ENCODE measurements around the gene RTKN2. TPM values are rescaled to one million over a fixed set of nuclear protein-coding genes. Genes with fewer than 3 reads are reported as not detected.

RTKN2 gene
- total RNA-seq, 2 donors from 2014 or later, result 11.5 to 19.1 TPM

GRCh38 chr10:62231805-62232204, 36.8 kb downstream of the RTKN2 start:
- WGBS, 2 experiments (ENCODE audit: insufficient coverage in 1 of 2, insufficient read length in 1 of 2), result 94 to 100% methylated on average over 1 to 4 of the region's 4 CpGs

GRCh38 chr10:62231371-62231770, 37.3 kb downstream of the RTKN2 start:
- H3K36me3 Mint-ChIP-seq (ENCODE audit: low read depth), result no peaks in the 10 kb centered on the region

More at GRCh38 chr10:62231805-62232204, 36.8 kb downstream of the RTKN2 start:
- Histone ChIP-seq H3K27ac (ENCODE audit: low read depth, low read length) (no peak overlapping the region), H3K4me3 (ENCODE audit: low read length) (no peak overlapping the region), H3K9ac (ENCODE audit: extremely low read depth, low read length, poor library complexity, severe bottlenecking) (no peak overlapping the region), H3K9me3 (ENCODE audit: control insufficient read depth, low read length) (no peaks in the 10 kb centered on the region), H3K36me3 (ENCODE audit: control insufficient read depth, insufficient read depth, low read length) (no peaks in the 10 kb centered on the region), H3K4me1 (ENCODE audit: control insufficient read depth, insufficient read depth, low read length) (no peaks in the 10 kb centered on the region), H3K27me3 (ENCODE audit: control insufficient read depth, insufficient read depth, low read length, poor library complexity, severe bottlenecking) (no peaks in the 10 kb centered on the region)
- Mint-ChIP-seq H3K36me3 (ENCODE audit: low read depth) (no peaks in the 10 kb centered on the region), H3K9me3 (no peaks in the 10 kb centered on the region), H3K4me1 (no peaks in the 10 kb centered on the region), H3K27me3 (ENCODE audit: insufficient read depth) (no peaks in the 10 kb centered on the region), H3K4me3 (no peak overlapping the region), H3K27ac (no peak overlapping the region)
- no peak for DNase-seq
- TF ChIP-seq CTCF (conservative IDR thresholded peaks at IDR 0.05), result no peak

GRCh38 chr10:62230344-62231121, 38.1 kb downstream of the RTKN2 start:
- Mint-ChIP-seq H3K9me3 (no peaks in the 10 kb centered on the region), H3K4me1 (no peaks in the 10 kb centered on the region), H3K4me3 (no peak overlapping the region), H3K27ac (no peak overlapping the region), H3K27me3 (ENCODE audit: insufficient read depth) (no peaks in the 10 kb centered on the region), H3K36me3 (ENCODE audit: low read depth) (no peaks in the 10 kb centered on the region)
- no peak for TF ChIP-seq CTCF (conservative IDR thresholded peaks at IDR 0.05)
- H3K4me1 ChIP-seq (ENCODE audit: control insufficient read depth, insufficient read depth, low read length), result no peaks in the 10 kb centered on the region
- 92 to 100% methylated on average over 2 of the region's 4 CpGs for WGBS, 2 experiments (ENCODE audit: insufficient coverage in 1 of 2, insufficient read length in 1 of 2)
- DNase-seq, result no peak
- no peak overlapping the region for H3K27ac ChIP-seq (ENCODE audit: low read depth, low read length)
- no peaks in the 10 kb centered on the region for H3K27me3 ChIP-seq (ENCODE audit: control insufficient read depth, insufficient read depth, low read length, poor library complexity, severe bottlenecking)
- no peak overlapping the region for H3K9ac ChIP-seq (ENCODE audit: extremely low read depth, low read length, poor library complexity, severe bottlenecking)
- no peaks in the 10 kb centered on the region for H3K36me3 ChIP-seq (ENCODE audit: control insufficient read depth, insufficient read depth, low read length)
- no peak overlapping the region for H3K4me3 ChIP-seq (ENCODE audit: low read length)
- no peaks in the 10 kb centered on the region for H3K9me3 ChIP-seq (ENCODE audit: control insufficient read depth, low read length)

More at GRCh38 chr10:62231371-62231770, 37.3 kb downstream of the RTKN2 start:
- H3K27me3 ChIP-seq (ENCODE audit: control insufficient read depth, insufficient read depth, low read length, poor library complexity, severe bottlenecking), result no peaks in the 10 kb centered on the region
- H3K9me3 ChIP-seq (ENCODE audit: control insufficient read depth, low read length), result no peaks in the 10 kb centered on the region
- H3K27me3 Mint-ChIP-seq (ENCODE audit: insufficient read depth), result no peaks in the 10 kb centered on the region
- DNase-seq, result no peak
- H3K4me3 ChIP-seq (ENCODE audit: low read length), result no peak overlapping the region
- H3K4me1 Mint-ChIP-seq, result no peaks in the 10 kb centered on the region
- TF ChIP-seq CTCF (conservative IDR thresholded peaks at IDR 0.05), result no peak
- H3K27ac Mint-ChIP-seq, result no peak overlapping the region
- H3K27ac ChIP-seq (ENCODE audit: low read depth, low read length), result no peak overlapping the region
- no peaks in the 10 kb centered on the region for H3K4me1 ChIP-seq (ENCODE audit: control insufficient read depth, insufficient read depth, low read length)
- no peaks in the 10 kb centered on the region for H3K9me3 Mint-ChIP-seq
- H3K4me3 Mint-ChIP-seq, result no peak overlapping the region
- WGBS, 2 experiments (ENCODE audit: insufficient coverage in 1 of 2, insufficient read length in 1 of 2), result 80% methylated on average over 1 of the region's 1 CpG; no CpG with 5 or more reads in 1 of the 2 experiments
- H3K9ac ChIP-seq (ENCODE audit: extremely low read depth, low read length, poor library complexity, severe bottlenecking), result no peak overlapping the region
- H3K36me3 ChIP-seq (ENCODE audit: control insufficient read depth, insufficient read depth, low read length), result no peaks in the 10 kb centered on the region
